Measurements from ENCODE around the gene MCU. TPM values are rescaled to one million over a fixed set of nuclear protein-coding genes. Genes with fewer than 3 reads are reported as not detected.

MCU gene
- total RNA-seq, 2 donors from 2014 or later = 7.9 to 17.1 TPM

GRCh38 chr10:72888151-72888638 is 196.3 kb downstream of the MCU start:
- no peak for ATAC-seq
- DNase-seq = no peak
- H3K27me3 ChIP-seq = no peaks in the 10 kb centered on the region
- 97 to 98% methylated on average over 7 of the region's 7 CpGs for WGBS, 2 donors
- no peaks in the 10 kb centered on the region for H3K36me3 ChIP-seq (replicated peaks in 1 of 2; ENCODE audit: insufficient read depth in 1 of 2, low read depth in 2 of 2)
- intact Hi-C loops (cut with DNase I) = no loop called here
- no peak overlapping the region for H3K4me3 ChIP-seq
- H3K9me3 ChIP-seq = no peaks in the 10 kb centered on the region
- no peaks in the 10 kb centered on the region for H3K4me1 ChIP-seq
- H3K27ac ChIP-seq = no peak overlapping the region
- TF ChIP-seq, protein P1, sequence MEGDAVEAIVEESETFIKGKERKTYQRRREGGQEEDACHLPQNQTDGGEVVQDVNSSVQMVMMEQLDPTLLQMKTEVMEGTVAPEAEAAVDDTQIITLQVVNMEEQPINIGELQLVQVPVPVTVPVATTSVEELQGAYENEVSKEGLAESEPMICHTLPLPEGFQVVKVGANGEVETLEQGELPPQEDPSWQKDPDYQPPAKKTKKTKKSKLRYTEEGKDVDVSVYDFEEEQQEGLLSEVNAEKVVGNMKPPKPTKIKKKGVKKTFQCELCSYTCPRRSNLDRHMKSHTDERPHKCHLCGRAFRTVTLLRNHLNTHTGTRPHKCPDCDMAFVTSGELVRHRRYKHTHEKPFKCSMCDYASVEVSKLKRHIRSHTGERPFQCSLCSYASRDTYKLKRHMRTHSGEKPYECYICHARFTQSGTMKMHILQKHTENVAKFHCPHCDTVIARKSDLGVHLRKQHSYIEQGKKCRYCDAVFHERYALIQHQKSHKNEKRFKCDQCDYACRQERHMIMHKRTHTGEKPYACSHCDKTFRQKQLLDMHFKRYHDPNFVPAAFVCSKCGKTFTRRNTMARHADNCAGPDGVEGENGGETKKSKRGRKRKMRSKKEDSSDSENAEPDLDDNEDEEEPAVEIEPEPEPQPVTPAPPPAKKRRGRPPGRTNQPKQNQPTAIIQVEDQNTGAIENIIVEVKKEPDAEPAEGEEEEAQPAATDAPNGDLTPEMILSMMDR (IDR thresholded peaks at IDR 0.05) = no peak
- TF ChIP-seq POLR2A (IDR thresholded peaks at IDR 0.05) = no peak

- no peak overlapping the region for H3K4me3 ChIP-seq
- no peaks in the 10 kb centered on the region for H3K27me3 ChIP-seq
- no peak for ATAC-seq
- H3K27ac ChIP-seq = no peak overlapping the region
- DNase-seq = no peak
- intact Hi-C loops (cut with DNase I) = no loop called here
- WGBS, 2 donors = 34 to 50% methylated on average over 6 of the region's 6 CpGs
- TF ChIP-seq, protein P1 (IDR thresholded peaks at IDR 0.05) = no peak
- no peak for TF ChIP-seq POLR2A (IDR thresholded peaks at IDR 0.05)
- H3K36me3 ChIP-seq (replicated peaks in 1 of 2; ENCODE audit: insufficient read depth in 1 of 2, low read depth in 2 of 2) = no peaks in the 10 kb centered on the region
- no peaks in the 10 kb centered on the region for H3K9me3 ChIP-seq
- H3K4me1 ChIP-seq = no peaks in the 10 kb centered on the region
These were observed 197.5 kb downstream of the MCU start for GRCh38 chr10:72889391-72889831.

DNA sequence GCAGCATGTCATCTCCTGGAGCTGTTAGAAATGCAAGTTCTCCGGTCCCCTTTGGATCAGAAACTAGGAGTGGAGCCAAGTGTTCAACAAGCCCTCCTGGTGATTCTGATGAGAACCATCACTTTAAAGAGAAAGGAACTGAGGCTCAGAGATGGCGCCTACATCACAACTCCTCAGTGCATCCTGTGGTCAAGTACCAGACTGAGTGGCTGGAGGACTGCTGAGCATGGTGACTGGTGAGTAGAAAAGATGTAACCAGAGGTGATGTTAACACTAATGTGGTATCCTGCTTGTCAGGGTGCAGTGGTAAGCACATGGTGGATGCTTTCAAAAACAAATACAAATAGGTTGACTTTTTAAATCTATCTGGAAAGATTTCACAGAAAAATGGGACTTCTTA is 198.1 kb downstream of the MCU start:
- Histone ChIP-seq H3K27ac (no peak overlapping the region), H3K9me3 (no peaks in the 10 kb centered on the region), H3K27me3 (no peaks in the 10 kb centered on the region), H3K4me1 (no peaks in the 10 kb centered on the region), H3K4me3 (no peak overlapping the region), H3K36me3 (replicated peaks in 1 of 2; ENCODE audit: insufficient read depth in 1 of 2, low read depth in 2 of 2) (no peaks in the 10 kb centered on the region)
- ATAC-seq (no peak), DNase-seq (no peak)
- intact Hi-C loops (cut with DNase I) = no loop called here
- TF ChIP-seq POLR2A (IDR thresholded peaks at IDR 0.05) = no peak
- TF ChIP-seq, protein P1 (IDR thresholded peaks at IDR 0.05) = no peak
- WGBS, 2 donors = 88 to 96% methylated on average over 2 of the region's 2 CpGs

GRCh38 chr10:72893136-72893798 is 201.3 kb downstream of the MCU start, which contains the start of gene OIT3:
TSS of gene OIT3 (plus strand) at chr10:72893739. CDS start at chr10:72893799, 60 bp downstream.
- Histone ChIP-seq H3K27me3 (no peaks in the 10 kb centered on the region), H3K4me3 (no peak within 1 kb of the TSS), H3K9me3 (no peaks in the 10 kb centered on the region), H3K27ac (no peak within 1 kb of the TSS), H3K4me1 (no peaks in the 10 kb centered on the region), H3K36me3 (replicated peaks in 1 of 2; ENCODE audit: insufficient read depth in 1 of 2, low read depth in 2 of 2) (no peaks in the 10 kb centered on the region)
- no peak for ATAC-seq
- TF ChIP-seq, protein P1 (IDR thresholded peaks at IDR 0.05) = no peak
- no peak for TF ChIP-seq POLR2A (IDR thresholded peaks at IDR 0.05)
- DNase-seq = no peak
- 72 to 75% methylated on average over 4 of the region's 4 CpGs for WGBS, 2 donors
- intact Hi-C loops (cut with DNase I) = no loop called here

All from body of pancreas (tissue), 4 donors.